GM19239 (cell line): Measurements from ENCODE around the gene TBC1D21.
"Not testable (repeated sequence)": the region's sequence is repeated elsewhere in the genome, so short reads cannot be mapped to it uniquely, and the experiment has no call there.

Experiments
- DNase-seq: peaks from one replicate; pipeline ENCODE4 v3.0.0; 2011; ENCODE audit warnings: low spot score; ENCODE audit not compliant: insufficient read length
- FAIRE-seq: peaks from 2 replicates; lab custom pipeline; 2011; peaks lifted over from hg19 to GRCh38; lab: Jason Lieb, UNC

TBC1D21 gene

GRCh38 chr15:73926219-73927002, 53.0 kb downstream of the TBC1D21 start, which contains the start of gene LOXL1:
LOXL1 (plus strand) TSS chr15:73926462; CDS start chr15:73926784, 322 bp downstream.
- no peak for FAIRE-seq

GRCh38 chr15:73927003-73927475, 53.7 kb downstream of the TBC1D21 start:
- DNase-seq, result no peak
- FAIRE-seq, result no peak

More at GRCh38 chr15:73926219-73927002, 53.0 kb downstream of the TBC1D21 start, which contains the start of gene LOXL1:
- DNase-seq, result no peak

GRCh38 chr15:73927476-73928240, 54.3 kb downstream of the TBC1D21 start:
- DNase-seq (peak; percentile 50), FAIRE-seq (no peak)

GRCh38 chr15:73928241-73928579, 54.8 kb downstream of the TBC1D21 start:
- DNase-seq, result no peak
- FAIRE-seq, result no peak

- FAIRE-seq (no peak), DNase-seq (no peak)
Measured at GRCh38 chr15:73928971-73929627, 55.7 kb downstream of the TBC1D21 start.

GRCh38 chr15:73930371-73930770, 57.0 kb downstream of the TBC1D21 start:
- FAIRE-seq (no peak), DNase-seq (no peak)

GRCh38 chr15:73930790-73931281, 57.5 kb downstream of the TBC1D21 start:
- DNase-seq (no peak), FAIRE-seq (no peak)

- FAIRE-seq (no peak), DNase-seq (no peak)
Measured at GRCh38 chr15:73931441-73931840, 58.1 kb downstream of the TBC1D21 start.

- no peak for FAIRE-seq
- DNase-seq, result no peak
Measured at GRCh38 chr15:73932381-73933191, 59.2 kb downstream of the TBC1D21 start.

- FAIRE-seq (no peak), DNase-seq (no peak)
Measured at GRCh38 chr15:73934281-73934680, 60.9 kb downstream of the TBC1D21 start.

GRCh38 chr15:73935547-73935946, 62.2 kb downstream of the TBC1D21 start:
- DNase-seq (no peak), FAIRE-seq (no peak)

GRCh38 chr15:73936181-73936580, 62.8 kb downstream of the TBC1D21 start:
- FAIRE-seq (no peak), DNase-seq (no peak)

- DNase-seq, result no peak
- FAIRE-seq, result no peak
Measured at GRCh38 chr15:73936588-73937290, 63.4 kb downstream of the TBC1D21 start.

GRCh38 chr15:73937296-73937695, 63.9 kb downstream of the TBC1D21 start:
- FAIRE-seq, result no peak
- no peak for DNase-seq

GRCh38 chr15:73937726-73938125, 64.4 kb downstream of the TBC1D21 start:
- no peak for DNase-seq

GRCh38 chr15:73938516-73938915, 65.2 kb downstream of the TBC1D21 start:
- DNase-seq, FAIRE-seq: not testable (repeated sequence)

More at GRCh38 chr15:73937726-73938125, 64.4 kb downstream of the TBC1D21 start:
- FAIRE-seq, result no peak
